Tracheal epithelial cell (primary cell): ENCODE measurements around the gene ACP3. TPM values are rescaled to one million over a fixed set of nuclear protein-coding genes. Genes with fewer than 3 reads are reported as not detected.

ENCODE experiments used
- total RNA-seq: library from RNA; depleted of rRNA; stranded (reverse); fragments of >200 nt; gene quantifications from 2 replicates; pipeline ENCODE4 v1.2.1, GENCODE V29; 2014

ACP3 gene, protein sequence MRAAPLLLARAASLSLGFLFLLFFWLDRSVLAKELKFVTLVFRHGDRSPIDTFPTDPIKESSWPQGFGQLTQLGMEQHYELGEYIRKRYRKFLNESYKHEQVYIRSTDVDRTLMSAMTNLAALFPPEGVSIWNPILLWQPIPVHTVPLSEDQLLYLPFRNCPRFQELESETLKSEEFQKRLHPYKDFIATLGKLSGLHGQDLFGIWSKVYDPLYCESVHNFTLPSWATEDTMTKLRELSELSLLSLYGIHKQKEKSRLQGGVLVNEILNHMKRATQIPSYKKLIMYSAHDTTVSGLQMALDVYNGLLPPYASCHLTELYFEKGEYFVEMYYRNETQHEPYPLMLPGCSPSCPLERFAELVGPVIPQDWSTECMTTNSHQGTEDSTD
- total RNA-seq: 0.96 and 1.9 TPM in 2 replicates

GRCh38 chr3:132317229-132317948 is at the start of gene ACP3:
ACP3 (plus strand) TSS chr3:132317407; CDS start chr3:132317457, 50 bp downstream.

Other genes with a start within 250 kb of the ACP3 start
- gene DNAJC13, start 100.1 kb downstream of the ACP3 start, total RNA-seq: 33.2 and 33.3 TPM in 2 replicates